Activated CD4-positive, alpha-beta T cell treated with anti-CD3 and anti-CD28 coated beads, Interleukin-2, amount 50 U/mL, for 48 hours (primary cell): ENCODE results near the gene PPP2R1B.

Source experiments
- DNase-seq, 2 experiments: peaks; one replicate each; pipeline ENCODE4 v3.0.0-alpha.2; 2020

Gene PPP2R1B

GRCh38 chr11:111745719-111746504 is 20.3 kb downstream of the PPP2R1B start:
- DNase-seq, result no peak

- no peak for DNase-seq
Measured at GRCh38 chr11:111743700-111744099, 22.5 kb downstream of the PPP2R1B start.

- no peak for DNase-seq
Measured at GRCh38 chr11:111741751-111742150, 24.4 kb downstream of the PPP2R1B start.

GRCh38 chr11:111739299-111739698 is 26.9 kb downstream of the PPP2R1B start:
- DNase-seq, result no peak

- DNase-seq, result no peak
Measured at GRCh38 chr11:111737444-111738210, 28.6 kb downstream of the PPP2R1B start.

GRCh38 chr11:111736621-111737443 is 29.4 kb downstream of the PPP2R1B start:
- DNase-seq, result no peak

- no peak for DNase-seq
Measured at GRCh38 chr11:111736181-111736590, 30.0 kb downstream of the PPP2R1B start.

- no peak for DNase-seq
Measured at GRCh38 chr11:111735262-111736116, 30.7 kb downstream of the PPP2R1B start.

GRCh38 chr11:111734954-111735261 is 31.3 kb downstream of the PPP2R1B start:
- DNase-seq, result no peak

GRCh38 chr11:111734101-111734953 is 31.9 kb downstream of the PPP2R1B start:
- no peak for DNase-seq

- DNase-seq, result no peak
Measured at GRCh38 chr11:111733611-111734088, 32.5 kb downstream of the PPP2R1B start.

GRCh38 chr11:111733016-111733415 is 33.2 kb downstream of the PPP2R1B start:
- no peak for DNase-seq

- DNase-seq, result no peak
Measured at GRCh38 chr11:111731821-111732220, 34.4 kb downstream of the PPP2R1B start.

- DNase-seq, result no peak
Measured at GRCh38 chr11:111730871-111731591, 35.2 kb downstream of the PPP2R1B start.

GRCh38 chr11:111729831-111730311 is 36.3 kb downstream of the PPP2R1B start:
- DNase-seq, result no peak

GRCh38 chr11:111729071-111729830 is 36.9 kb downstream of the PPP2R1B start:
- no peak for DNase-seq

GRCh38 chr11:111727431-111727830 is 38.8 kb downstream of the PPP2R1B start:
- no peak for DNase-seq

- DNase-seq, result no peak
Measured at GRCh38 chr11:111726301-111726713, 39.9 kb downstream of the PPP2R1B start.

- no peak for DNase-seq
Measured at GRCh38 chr11:111725621-111726020, 40.6 kb downstream of the PPP2R1B start.
